ENCODE results near the gene OARD1. TPM values are rescaled to one million over a fixed set of nuclear protein-coding genes. Genes with fewer than 3 reads are reported as not detected.

Gene OARD1
- polyA plus RNA-seq, 1 of the 3 experiments (the other 2 are of a cell fraction) = 5.6 TPM

DNA sequence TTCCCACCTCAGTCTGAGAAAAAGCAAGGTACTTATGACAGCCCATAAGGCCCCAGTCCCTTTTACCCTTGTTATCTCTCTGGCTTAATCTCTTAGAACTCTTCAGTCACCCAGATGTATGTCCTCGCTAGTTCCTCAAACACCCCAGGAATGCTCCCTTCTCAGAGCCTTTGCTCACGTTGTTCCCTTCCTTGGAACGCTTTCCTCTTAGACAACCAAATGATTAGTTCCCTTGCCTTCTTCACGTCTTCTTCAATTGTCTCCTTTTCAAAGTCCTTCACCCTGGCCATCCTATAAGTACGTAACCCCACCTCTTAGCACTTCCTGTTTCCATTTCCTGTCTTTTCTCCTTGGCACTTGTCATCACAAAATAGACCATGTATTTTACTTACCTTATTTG is 20.3 kb downstream of the OARD1 start:
- H3K36me3 ChIP-seq (replicated peaks in 1 of 2; ENCODE audit: control insufficient read depth in 1 of 2, insufficient read depth in 2 of 2, low read length in 1 of 2) = no peaks in the 10 kb centered on the region
- H3K9me3 ChIP-seq = no peaks in the 10 kb centered on the region
- WGBS (ENCODE audit: low lambda C conversion rate) = 92% methylated on average over 5 of the region's 5 CpGs
- no peaks in the 10 kb centered on the region for H3K27me3 ChIP-seq (ENCODE audit: insufficient read depth)
- H3K4me2 ChIP-seq = no peak overlapping the region
- H3K79me2 ChIP-seq (ENCODE audit: insufficient read depth) = no peaks in the 10 kb centered on the region
- H2AFZ ChIP-seq (ENCODE audit: low read depth) = no peak overlapping the region
- H3F3A ChIP-seq (replicated peaks; ENCODE audit: insufficient read depth) = no peaks in the 10 kb centered on the region
- no peaks in the 10 kb centered on the region for H4K20me1 ChIP-seq (ENCODE audit: insufficient read depth)
- H3K4me1 ChIP-seq (ENCODE audit: control insufficient read depth in 1 of 2, insufficient read depth in 2 of 2, low read depth in 1 of 2, low read length in 1 of 2) = peaks cover 0 to 4% of the 10 kb centered on the region in 2 experiments; a peak in 1 of 4 replicates
- DNase-seq = no peak
- ChIA-PET POLR2A (no interaction called here), CTCF (no interaction called here)
- H3K9ac ChIP-seq = no peak overlapping the region
- H3K27ac ChIP-seq (ENCODE audit: low read depth in 2 of 2, low read length in 1 of 2) = no peak overlapping the region
- H3K4me3 ChIP-seq (ENCODE audit: low read depth in 2 of 2, low read length in 1 of 2) = no peak overlapping the region
- TF ChIP-seq MEF2A (IDR thresholded peaks at IDR 0.05; ENCODE audit: borderline replicate concordance, low read depth) = no peak
- TF ChIP-seq ZBTB33 (IDR thresholded peaks at IDR 0.05; ENCODE audit: borderline replicate concordance, low read depth) = no peak
- TF ChIP-seq NFIC (IDR thresholded peaks at IDR 0.05; ENCODE audit: borderline replicate concordance) = no peak
- TF ChIP-seq FOXJ3 (CRISPR knock-in tag; IDR thresholded peaks at IDR 0.05) = no peak
- no peak for TF ChIP-seq MAX (IDR thresholded peaks at IDR 0.05; ENCODE audit: low read depth)
- H3K9me2 ChIP-seq = no peaks in the 10 kb centered on the region

DNA sequence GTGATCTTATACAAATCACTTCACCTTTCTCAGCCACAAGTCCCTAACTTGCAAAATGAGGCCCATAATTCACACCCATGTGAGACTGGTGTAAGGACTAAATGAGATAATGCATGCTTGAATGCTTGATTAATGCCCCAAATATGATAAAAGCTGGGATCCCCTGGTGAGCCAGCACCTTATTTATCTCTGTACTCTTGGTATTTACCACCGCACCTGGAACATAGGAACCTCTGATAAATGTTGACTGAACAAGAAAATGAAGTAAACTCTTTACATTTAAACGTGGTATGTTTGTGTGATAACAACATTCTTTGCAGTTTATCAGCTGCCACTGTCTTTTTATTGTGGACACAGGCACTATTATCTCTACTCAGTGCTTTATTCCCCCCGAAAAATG is 21.6 kb downstream of the OARD1 start:
- H3K9me2 ChIP-seq = no peaks in the 10 kb centered on the region
- no peak overlapping the region for H3K9ac ChIP-seq
- DNase-seq = no peak
- no peaks in the 10 kb centered on the region for H3F3A ChIP-seq (replicated peaks; ENCODE audit: insufficient read depth)
- H3K27ac ChIP-seq (ENCODE audit: low read depth in 2 of 2, low read length in 1 of 2) = no peak overlapping the region
- H3K79me2 ChIP-seq (ENCODE audit: insufficient read depth) = no peaks in the 10 kb centered on the region
- H3K9me3 ChIP-seq = no peaks in the 10 kb centered on the region
- ChIA-PET CTCF (interaction anchor here (2.7 kb wide), 1 partner anchor 14 kb away, joined by 10 read pairs; no protein-coding TSS in a partner anchor), POLR2A (no interaction called here)
- H3K36me3 ChIP-seq (replicated peaks in 1 of 2; ENCODE audit: control insufficient read depth in 1 of 2, insufficient read depth in 2 of 2, low read length in 1 of 2) = no peaks in the 10 kb centered on the region
- WGBS (ENCODE audit: low lambda C conversion rate) = 69% methylated on average over 3 of the region's 3 CpGs
- H3K27me3 ChIP-seq (ENCODE audit: insufficient read depth) = no peaks in the 10 kb centered on the region
- H3K4me1 ChIP-seq (ENCODE audit: control insufficient read depth in 1 of 2, insufficient read depth in 2 of 2, low read depth in 1 of 2, low read length in 1 of 2) = peaks cover 0 to 4% of the 10 kb centered on the region in 2 experiments; a peak in 1 of 4 replicates
- H2AFZ ChIP-seq (ENCODE audit: low read depth) = no peak overlapping the region
- no peak overlapping the region for H3K4me3 ChIP-seq (ENCODE audit: low read depth in 2 of 2, low read length in 1 of 2)
- H3K4me2 ChIP-seq = no peak overlapping the region
- H4K20me1 ChIP-seq (ENCODE audit: insufficient read depth) = no peaks in the 10 kb centered on the region
- TF ChIP-seq FOSL2 (IDR thresholded peaks at IDR 0.05; ENCODE audit: borderline replicate concordance, low read depth) (no peak), GABPA (IDR thresholded peaks at IDR 0.05; ENCODE audit: low read depth) (no peak), MAX (IDR thresholded peaks at IDR 0.05; ENCODE audit: low read depth) (no peak), MEF2A (IDR thresholded peaks at IDR 0.05; ENCODE audit: borderline replicate concordance, low read depth) (no peak), USF1 (IDR thresholded peaks at IDR 0.05; ENCODE audit: borderline replicate concordance, low read depth) (no peak), YY1 (IDR thresholded peaks at IDR 0.05; ENCODE audit: low read depth) (no peak), TAF1 (IDR thresholded peaks at IDR 0.05; ENCODE audit: borderline replicate concordance, low read depth, low read length) (no peak), REST (IDR thresholded peaks at IDR 0.05; ENCODE audit: low read depth, low read length) (no peak), ZBTB33 (IDR thresholded peaks at IDR 0.05; ENCODE audit: borderline replicate concordance, low read depth) (no peak), TCF12 (IDR thresholded peaks at IDR 0.05) (no peak), SMC3 (IDR thresholded peaks at IDR 0.05; ENCODE audit: low read depth, low read length) (no peak), TEAD4 (IDR thresholded peaks at IDR 0.05; ENCODE audit: borderline replicate concordance, insufficient read depth) (no peak), POLR2AphosphoS5 (IDR thresholded peaks at IDR 0.05; ENCODE audit: low read depth, low read length) (no peak), RCOR1 (IDR thresholded peaks at IDR 0.05; ENCODE audit: low read length) (no peak)
- TF ChIP-seq, protein P1, sequence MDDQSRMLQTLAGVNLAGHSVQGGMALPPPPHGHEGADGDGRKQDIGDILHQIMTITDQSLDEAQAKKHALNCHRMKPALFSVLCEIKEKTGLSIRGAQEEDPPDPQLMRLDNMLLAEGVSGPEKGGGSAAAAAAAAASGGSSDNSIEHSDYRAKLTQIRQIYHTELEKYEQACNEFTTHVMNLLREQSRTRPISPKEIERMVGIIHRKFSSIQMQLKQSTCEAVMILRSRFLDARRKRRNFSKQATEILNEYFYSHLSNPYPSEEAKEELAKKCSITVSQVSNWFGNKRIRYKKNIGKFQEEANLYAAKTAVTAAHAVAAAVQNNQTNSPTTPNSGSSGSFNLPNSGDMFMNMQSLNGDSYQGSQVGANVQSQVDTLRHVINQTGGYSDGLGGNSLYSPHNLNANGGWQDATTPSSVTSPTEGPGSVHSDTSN (IDR thresholded peaks at IDR 0.05) = no peak
